Stimulated activated CD4-positive, alpha-beta T cell treated with anti-CD3 and anti-CD28 coated beads, Interleukin-12 subunit alpha, Interleukin-12 subunit beta, amount 100 ng/mL, for 48 hours (primary cell): Measurements from ENCODE around the gene TNFRSF4.

Source experiments
- DNase-seq, 3 donors: peaks; one replicate each; pipeline ENCODE4 v3.0.0-alpha.2; 2020; ENCODE audit warnings: low read depth in 2 of 3, low spot score in 1 of 3

TNFRSF4 gene

DNA sequence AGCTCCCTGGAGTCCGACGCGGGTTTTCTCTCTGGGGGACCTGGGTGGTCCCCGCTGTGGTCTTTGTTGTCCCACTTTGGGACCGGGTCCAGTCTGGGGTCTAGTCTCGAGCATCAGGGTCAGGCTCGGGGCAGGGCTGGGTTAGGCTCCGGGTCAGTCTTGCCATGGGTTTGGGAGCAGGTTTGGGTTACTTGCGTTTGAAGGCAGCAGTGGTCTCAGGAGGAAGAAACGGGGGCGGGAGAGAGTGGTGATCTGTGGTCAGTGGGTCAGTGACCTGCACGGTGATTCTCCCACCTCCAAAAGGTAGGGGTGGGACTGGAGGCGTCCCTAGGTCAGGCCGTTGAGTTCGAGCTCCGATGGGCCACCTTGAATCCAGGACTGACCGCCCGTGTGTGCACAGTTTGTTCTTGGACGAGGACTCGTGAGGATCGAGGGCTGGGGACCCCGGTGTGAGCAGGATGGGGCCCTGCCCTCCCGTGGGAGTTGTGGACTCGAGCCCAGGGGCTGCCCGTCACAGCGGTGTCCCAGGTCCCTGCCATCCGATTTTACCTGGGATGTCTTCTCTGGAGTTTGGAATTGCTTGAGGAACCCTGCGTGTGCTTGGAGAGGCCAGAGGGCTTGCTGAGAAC lies 20.3 kb upstream of the TNFRSF4 start:
- no peak for DNase-seq

DNA sequence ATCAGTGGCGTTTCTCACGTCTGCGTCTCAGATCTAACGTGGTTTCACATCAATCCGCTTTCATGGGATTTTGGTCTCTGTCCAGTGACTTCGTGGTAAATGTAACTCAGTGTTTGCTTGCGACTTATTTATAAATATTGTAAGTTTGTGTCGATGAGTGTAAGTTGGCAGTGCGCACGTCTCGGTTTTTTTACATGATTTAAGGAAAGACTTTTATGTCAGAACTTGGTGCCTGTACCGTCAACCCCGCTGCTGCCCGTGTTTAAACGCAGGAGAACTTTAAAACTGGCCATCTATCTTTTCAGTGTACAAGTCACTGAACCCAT lies 19.6 kb upstream of the TNFRSF4 start:
- DNase-seq, result no peak

DNA sequence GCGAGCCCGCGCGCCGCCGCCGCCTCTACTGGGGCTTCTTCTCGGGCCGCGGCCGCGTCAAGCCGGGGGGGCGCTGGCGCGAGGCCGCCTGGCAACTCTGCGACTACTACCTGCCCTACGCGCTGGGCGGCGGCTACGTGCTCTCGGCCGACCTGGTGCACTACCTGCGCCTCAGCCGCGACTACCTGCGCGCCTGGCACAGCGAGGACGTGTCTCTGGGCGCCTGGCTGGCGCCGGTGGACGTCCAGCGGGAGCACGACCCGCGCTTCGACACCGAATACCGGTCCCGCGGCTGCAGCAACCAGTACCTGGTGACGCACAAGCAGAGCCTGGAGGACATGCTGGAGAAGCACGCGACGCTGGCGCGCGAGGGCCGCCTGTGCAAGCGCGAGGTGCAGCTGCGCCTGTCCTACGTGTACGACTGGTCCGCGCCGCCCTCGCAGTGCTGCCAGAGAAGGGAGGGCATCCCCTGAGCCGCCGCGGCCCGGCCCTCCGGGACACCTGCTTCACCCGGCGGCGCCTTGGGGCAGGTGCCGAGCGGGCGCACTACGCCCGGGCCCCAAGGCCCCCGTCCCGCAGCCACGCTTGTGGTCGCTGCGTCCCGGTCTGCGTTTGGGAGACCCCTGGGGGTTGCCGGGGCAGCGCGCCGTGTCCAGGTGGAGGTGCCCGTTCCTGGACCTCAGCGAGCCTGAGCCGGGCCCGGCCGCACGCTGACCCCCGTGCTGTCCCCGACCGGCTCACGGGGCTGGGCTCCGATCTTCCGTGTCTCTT lies 19.0 kb upstream of the TNFRSF4 start:
- DNase-seq, result no peak

GRCh38 chr1:1232208-1232795 lies 18.3 kb upstream of the TNFRSF4 start, which contains the start of gene B3GALT6:
TSS of gene B3GALT6 (plus strand) at chr1:1232237. CDS start at chr1:1232279, 42 bp downstream.
- no peak for DNase-seq

- peak; percentile 92 to 96 (median 94) for DNase-seq
Observed at GRCh38 chr1:1231400-1232207, 17.7 kb upstream of the TNFRSF4 start, which contains the start of gene SDF4. TSS of gene SDF4 (minus strand) at chr1:1232001. CDS start at chr1:1228772, 3,229 bp downstream.

DNA sequence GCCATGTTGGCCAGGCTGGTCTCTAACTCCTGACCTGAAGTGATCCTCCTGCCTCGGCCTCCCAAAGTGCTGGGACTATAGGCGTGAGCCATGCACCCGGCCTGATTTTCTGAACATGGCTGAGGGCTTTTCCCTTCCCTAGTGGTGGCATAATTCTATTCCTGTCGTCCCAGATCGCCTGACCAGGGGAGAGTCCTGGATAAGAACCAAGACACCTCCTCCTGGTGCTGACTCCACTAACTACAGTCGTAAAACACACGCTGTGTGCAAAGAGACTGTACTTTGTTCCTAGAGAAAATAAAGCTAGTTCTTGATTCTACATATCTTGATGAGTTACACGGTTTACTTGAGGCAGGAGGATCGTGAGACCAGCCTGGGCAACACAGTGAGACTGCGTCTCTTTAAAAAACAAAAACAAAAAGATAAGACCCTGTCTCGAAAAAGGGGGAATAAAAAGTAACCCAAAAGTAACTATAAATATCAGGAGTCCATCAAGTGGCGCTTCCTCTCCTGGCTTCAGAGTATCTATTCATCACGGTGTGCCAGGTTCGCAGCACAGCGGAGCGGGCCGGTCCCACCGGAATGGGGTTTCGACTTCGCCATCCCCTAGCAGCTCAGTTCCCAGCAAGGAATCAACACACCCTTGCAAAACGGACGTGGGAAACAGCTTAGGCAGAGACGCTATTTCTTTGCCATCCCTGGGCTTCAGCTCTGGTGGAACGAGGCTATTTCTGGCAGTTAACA lies 16.9 kb upstream of the TNFRSF4 start:
- DNase-seq, result no peak

GRCh38 chr1:1229770-1230169 lies 15.8 kb upstream of the TNFRSF4 start:
- no peak for DNase-seq

- no peak for DNase-seq
Observed at GRCh38 chr1:1228596-1229321, 14.8 kb upstream of the TNFRSF4 start.

DNA sequence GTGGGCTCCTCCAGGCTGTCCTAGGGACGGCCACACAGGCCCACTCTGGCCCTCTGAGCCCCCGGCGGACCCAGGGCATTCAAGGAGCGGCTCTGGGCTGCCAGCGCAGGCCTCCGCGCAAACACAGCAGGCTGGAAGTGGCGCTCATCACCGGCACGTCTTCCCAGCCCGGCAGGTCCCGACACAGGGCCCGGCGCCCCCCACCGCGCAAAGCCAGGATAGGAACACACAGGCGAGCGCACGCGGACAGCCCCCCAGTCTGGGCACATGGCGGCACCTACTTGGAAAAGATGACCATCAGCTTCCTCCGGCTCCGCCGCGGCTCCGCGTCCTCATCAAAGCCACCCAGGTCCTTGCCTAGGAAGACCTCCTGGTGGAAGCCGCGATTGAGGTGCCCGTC lies 14.2 kb upstream of the TNFRSF4 start:
- no peak for DNase-seq

GRCh38 chr1:1227386-1227785 lies 13.4 kb upstream of the TNFRSF4 start:
- DNase-seq, result no peak

DNA sequence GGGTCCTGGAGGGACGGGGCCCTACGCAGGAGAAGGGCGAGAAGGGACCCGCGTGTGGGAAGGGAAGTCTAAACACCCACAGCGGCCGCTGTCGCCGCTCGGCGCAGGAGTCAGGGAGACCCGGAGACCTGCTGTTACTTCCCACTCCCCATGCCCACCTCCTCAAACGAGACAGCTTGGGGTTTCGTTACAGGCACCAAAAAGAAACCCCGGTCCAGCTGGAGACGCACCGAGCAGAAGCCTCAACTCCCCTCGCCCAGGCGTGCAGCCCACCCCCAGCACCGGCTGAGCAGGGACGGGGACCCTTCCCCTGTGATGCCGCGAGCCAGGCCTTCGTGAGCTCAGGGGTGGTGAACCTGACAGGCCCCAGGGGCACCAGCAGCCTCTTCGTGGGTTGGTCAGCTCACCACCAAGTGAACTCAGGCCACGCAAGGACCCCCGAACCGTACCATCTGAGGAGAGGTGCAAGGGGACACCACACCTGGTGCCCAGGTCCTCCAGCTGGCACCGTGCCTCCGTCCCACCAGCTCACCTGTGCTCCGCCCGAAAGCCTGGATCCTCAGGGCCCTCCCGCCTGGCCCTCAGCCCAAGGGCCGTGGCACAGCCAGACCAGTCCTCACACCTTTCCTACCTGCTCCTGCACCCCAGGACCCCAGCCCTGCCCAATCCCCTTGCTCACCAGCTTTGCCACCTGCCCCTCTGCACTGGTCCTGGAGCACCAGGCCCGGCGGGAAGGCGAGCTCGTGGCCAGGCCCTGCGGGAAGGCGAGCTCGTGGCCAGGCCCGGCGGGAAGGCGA lies 12.8 kb upstream of the TNFRSF4 start:
- no peak for DNase-seq

GRCh38 chr1:1225913-1226312 lies 12.0 kb upstream of the TNFRSF4 start:
- no peak for DNase-seq

- no peak for DNase-seq
Observed at GRCh38 chr1:1225238-1225845, 11.4 kb upstream of the TNFRSF4 start.

GRCh38 chr1:1223891-1224290 lies 9.9 kb upstream of the TNFRSF4 start:
- no peak for DNase-seq

DNA sequence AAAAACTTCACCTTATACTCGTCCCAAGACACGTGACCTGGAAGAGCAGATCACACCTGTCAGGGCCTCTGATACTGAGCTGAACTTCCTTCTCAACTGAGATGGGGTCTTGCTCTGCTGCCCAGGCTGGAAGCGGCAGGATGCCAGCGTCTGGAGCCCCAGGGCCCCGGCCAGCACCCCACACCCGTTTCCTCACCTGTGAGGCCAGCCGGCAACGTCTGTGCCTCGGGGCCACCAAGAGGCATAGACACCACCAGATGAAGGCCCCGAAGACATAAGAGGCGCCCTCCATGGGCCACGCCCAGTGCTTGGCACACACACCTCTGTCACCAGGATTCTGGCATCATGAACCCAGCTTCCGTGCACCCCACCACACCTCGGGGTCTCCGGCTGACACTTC lies 9.4 kb upstream of the TNFRSF4 start:
- no peak for DNase-seq

- no peak for DNase-seq
Observed at GRCh38 chr1:1222575-1223225, 8.7 kb upstream of the TNFRSF4 start.

GRCh38 chr1:1221887-1222574 lies 8.1 kb upstream of the TNFRSF4 start:
- DNase-seq, result no peak

DNA sequence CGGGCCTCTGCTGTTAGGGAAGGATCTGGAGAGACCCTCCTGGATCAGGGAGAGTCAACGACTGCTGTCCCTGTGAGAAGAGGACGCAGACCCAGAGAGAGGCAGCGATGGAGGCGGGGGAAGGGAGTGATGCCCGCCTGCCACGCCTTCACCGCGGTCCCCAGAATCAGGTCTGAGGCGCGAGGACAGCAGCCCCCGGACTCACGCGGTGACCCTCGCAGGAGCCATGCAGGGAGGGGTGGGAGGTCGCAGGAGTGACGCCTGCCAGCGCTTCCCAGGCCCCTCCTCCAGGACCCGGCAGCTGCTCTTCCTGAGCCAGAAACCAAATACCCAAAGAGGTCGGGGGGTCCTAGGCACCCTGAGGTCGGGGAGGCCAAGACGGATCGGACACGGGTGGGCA lies 6.2 kb upstream of the TNFRSF4 start:
- DNase-seq, result no peak
